Esophagus squamous epithelium (tissue), 5 donors: ENCODE results near the gene MC4R. TPM values are rescaled to one million over a fixed set of nuclear protein-coding genes. Genes with fewer than 3 reads are reported as not detected.

Experiments
- DNase-seq: peaks from one replicate; lab custom pipeline; 2025; lab: John Stamatoyannopoulos, UW
- H3K27ac ChIP-seq, 4 donors: fragments of 200-600 bp; sonication (generic); one replicate each; pipeline ENCODE4 v1.5.1; 2016 to 2019; ENCODE audit warnings: mild to moderate bottlenecking in 1 of 4
- H3K27me3 ChIP-seq, 4 donors: fragments of 200-600 bp; sonication (generic); 1 replicate in 3 of 4; 2 replicates in 1 of 4; pipeline versions ENCODE4 v1.5.1 to v1.6.0; 2017 to 2021; ENCODE audit warnings: antibody characterized with exemption in 1 of 4
- H3K36me3 ChIP-seq, 3 donors: fragments of 200-600 bp; sonication (generic); one replicate each; pipeline ENCODE4 v1.5.1; 2016 to 2019
- H3K4me1 ChIP-seq, 3 donors: fragments of 200-600 bp; sonication (generic); one replicate each; pipeline ENCODE4 v1.5.1; 2017 to 2019
- H3K4me3 ChIP-seq, 4 donors: fragments of 200-600 bp; sonication (generic); 1 replicate in 3 of 4; 2 replicates in 1 of 4; pipeline ENCODE4 v1.5.1; 2016 to 2019; ENCODE audit warnings: mild to moderate bottlenecking in 2 of 4, moderate library complexity in 1 of 4
- H3K9me3 ChIP-seq, 3 donors: fragments of 200-600 bp; sonication (generic); one replicate each; pipeline ENCODE4 v1.5.1; 2016 to 2019
- POLR2A ChIP-seq, 4 donors: fragments of 450-650 bp; IDR thresholded peaks; one replicate each; pipeline ENCODE4 v1.6.1; 2017; ENCODE audit warnings: antibody characterized with exemption in 4 of 4, mild to moderate bottlenecking in 4 of 4, moderate library complexity in 3 of 4
- WGBS, 2 donors: methylation state at CpG; one replicate each; pipeline ENCODE4 v1.1.5; 2018; 5-methylcytosine and 5-hydroxymethylcytosine counted together
- intact Hi-C: fragments of 100-400 bp; cut with DNase I; formaldehyde crosslinking; loops from one replicate; pipeline ENCODE4 v1.15.0; 2022
- total RNA-seq, 4 donors: library from RNA; depleted of rRNA; stranded (reverse); fragments of >200 nt; gene quantifications; one replicate each; pipeline ENCODE4 v1.1.0, GENCODE V29; 2016
- TF ChIP-seq, protein P1 (sequence below), 6 experiments: fragments of 450-650 bp in 4 of 6; fragments of 200-600 bp in 2 of 6; sonication (generic) in 2 of 6; IDR thresholded peaks; one replicate each; pipeline ENCODE4 v1.5.1; 2016 to 2019; ENCODE audit warnings: antibody characterized with exemption in 6 of 6, mild to moderate bottlenecking in 4 of 6, moderate library complexity in 4 of 6
- donor health status: DM: yes; HTN: yes; CAD: no.

Gene MC4R
- total RNA-seq, 4 donors from 2014 or later = not detected

DNA sequence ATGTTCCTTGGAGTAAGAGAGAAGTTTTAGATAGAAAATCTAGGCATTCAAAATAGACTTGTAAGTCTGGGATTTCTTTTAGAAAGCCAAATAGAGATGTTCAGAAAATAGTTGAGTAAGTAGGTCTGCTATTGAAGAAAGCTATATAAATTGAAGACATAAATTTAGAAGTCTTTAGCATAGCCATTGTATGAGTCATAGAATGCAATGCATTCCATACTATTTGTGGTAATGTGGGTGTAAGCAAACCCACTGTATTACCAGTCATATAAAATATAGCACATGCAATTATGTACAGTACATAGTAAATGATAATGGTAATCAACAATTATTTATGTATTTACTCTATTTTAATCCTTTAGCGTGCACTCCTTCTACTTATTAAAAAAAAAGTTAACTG, 14.1 kb downstream of the MC4R start:
- intact Hi-C loops = no loop called here
- no peak for DNase-seq
- TF ChIP-seq POLR2A (IDR thresholded peaks at IDR 0.05) = no peak
- TF ChIP-seq, protein P1, sequence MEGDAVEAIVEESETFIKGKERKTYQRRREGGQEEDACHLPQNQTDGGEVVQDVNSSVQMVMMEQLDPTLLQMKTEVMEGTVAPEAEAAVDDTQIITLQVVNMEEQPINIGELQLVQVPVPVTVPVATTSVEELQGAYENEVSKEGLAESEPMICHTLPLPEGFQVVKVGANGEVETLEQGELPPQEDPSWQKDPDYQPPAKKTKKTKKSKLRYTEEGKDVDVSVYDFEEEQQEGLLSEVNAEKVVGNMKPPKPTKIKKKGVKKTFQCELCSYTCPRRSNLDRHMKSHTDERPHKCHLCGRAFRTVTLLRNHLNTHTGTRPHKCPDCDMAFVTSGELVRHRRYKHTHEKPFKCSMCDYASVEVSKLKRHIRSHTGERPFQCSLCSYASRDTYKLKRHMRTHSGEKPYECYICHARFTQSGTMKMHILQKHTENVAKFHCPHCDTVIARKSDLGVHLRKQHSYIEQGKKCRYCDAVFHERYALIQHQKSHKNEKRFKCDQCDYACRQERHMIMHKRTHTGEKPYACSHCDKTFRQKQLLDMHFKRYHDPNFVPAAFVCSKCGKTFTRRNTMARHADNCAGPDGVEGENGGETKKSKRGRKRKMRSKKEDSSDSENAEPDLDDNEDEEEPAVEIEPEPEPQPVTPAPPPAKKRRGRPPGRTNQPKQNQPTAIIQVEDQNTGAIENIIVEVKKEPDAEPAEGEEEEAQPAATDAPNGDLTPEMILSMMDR (IDR thresholded peaks at IDR 0.05) = no peak
- no peaks in the 10 kb centered on the region for H3K4me1 ChIP-seq
- no peak overlapping the region for H3K4me3 ChIP-seq
- no peaks in the 10 kb centered on the region for H3K9me3 ChIP-seq
- 67 to 71% methylated on average over 1 of the region's 1 CpG for WGBS, 2 donors
- H3K36me3 ChIP-seq = no peaks in the 10 kb centered on the region
- H3K27ac ChIP-seq = no peak overlapping the region
- no peaks in the 10 kb centered on the region for H3K27me3 ChIP-seq

DNA sequence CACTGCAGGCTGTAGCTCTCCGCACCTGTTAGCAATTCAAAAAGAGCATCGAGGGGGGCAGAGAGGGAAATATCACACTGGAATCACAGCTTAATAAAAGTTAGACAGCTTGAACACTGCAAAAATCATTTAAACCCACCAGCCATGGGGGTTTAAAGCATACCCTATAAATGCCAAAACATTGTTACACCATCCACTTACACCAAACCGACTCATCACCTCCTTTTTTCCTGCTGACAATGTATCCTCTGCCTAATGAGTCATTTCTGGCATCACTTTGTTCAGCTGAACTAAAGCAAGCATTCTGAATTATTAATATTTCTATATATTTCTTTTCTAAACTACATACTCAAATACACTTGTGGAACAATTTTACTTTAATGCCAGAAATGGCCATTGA, 21.6 kb downstream of the MC4R start:
- Histone ChIP-seq H3K27ac (no peak overlapping the region), H3K36me3 (no peaks in the 10 kb centered on the region), H3K4me1 (no peaks in the 10 kb centered on the region), H3K4me3 (no peak overlapping the region), H3K9me3 (no peaks in the 10 kb centered on the region), H3K27me3 (no peaks in the 10 kb centered on the region)
- 57 to 67% methylated on average over 3 of the region's 3 CpGs for WGBS, 2 donors
- intact Hi-C loops = no loop called here
- TF ChIP-seq, protein P1 (IDR thresholded peaks at IDR 0.05) = no peak
- no peak for TF ChIP-seq POLR2A (IDR thresholded peaks at IDR 0.05)
- no peak for DNase-seq

DNA sequence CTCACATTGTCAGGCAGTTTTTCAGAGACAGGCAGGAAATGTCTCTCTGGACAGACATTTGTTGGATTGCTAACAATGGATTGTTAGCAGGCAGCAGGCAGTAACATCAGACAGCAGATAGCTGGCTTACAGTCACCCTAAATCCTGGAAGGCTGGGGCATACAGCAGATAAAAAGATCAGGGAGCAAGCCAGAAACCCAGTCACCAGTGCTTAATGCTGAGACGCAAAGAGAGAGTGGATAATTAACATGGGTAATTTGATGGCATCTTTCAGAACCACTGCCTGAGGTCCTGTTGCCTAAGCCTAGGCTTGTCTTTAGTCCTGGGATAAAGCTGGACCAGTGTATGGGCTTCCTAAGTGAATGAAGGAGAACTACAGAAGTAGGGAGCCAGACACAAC, 22.4 kb downstream of the MC4R start:
- DNase-seq = no peak
- 70 to 83% methylated on average over 1 of the region's 1 CpG for WGBS, 2 donors
- intact Hi-C loops = no loop called here

DNA sequence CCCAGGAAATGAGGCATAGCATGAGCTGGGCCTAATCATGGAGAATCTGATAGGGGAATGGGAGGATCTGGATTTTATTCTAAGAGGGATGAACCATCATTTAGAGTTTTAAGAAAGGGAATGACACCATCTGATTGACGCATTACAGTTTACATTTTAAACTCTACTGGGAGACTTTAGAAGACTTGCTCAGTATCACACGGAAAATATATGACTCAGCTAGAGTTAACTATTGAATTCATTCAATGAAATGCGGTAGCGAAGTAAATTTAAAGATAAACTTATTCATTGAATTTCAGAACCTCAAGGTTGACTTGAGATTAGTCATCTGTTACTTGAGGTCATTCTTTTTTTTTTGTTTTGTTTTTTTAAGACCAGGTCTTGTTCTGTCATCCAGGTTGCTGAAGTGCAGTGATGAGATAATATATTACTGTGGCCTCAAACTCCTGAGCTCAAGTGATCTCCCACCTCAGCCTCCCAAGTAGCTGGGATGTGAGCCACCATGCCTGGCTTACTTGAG, 25.0 kb downstream of the MC4R start:
- intact Hi-C loops = no loop called here
- no peaks in the 10 kb centered on the region for H3K36me3 ChIP-seq
- no peak for DNase-seq
- no peak overlapping the region for H3K4me3 ChIP-seq
- no peaks in the 10 kb centered on the region for H3K27me3 ChIP-seq
- WGBS, 2 donors = 59 to 80% methylated on average over 4 of the region's 4 CpGs
- no peak overlapping the region for H3K27ac ChIP-seq
- no peak for TF ChIP-seq POLR2A (IDR thresholded peaks at IDR 0.05)
- TF ChIP-seq, protein P1 (IDR thresholded peaks at IDR 0.05) = no peak
- no peaks in the 10 kb centered on the region for H3K9me3 ChIP-seq
- H3K4me1 ChIP-seq = no peaks in the 10 kb centered on the region

More for the DNA sequence above, 22.4 kb downstream of the MC4R start:
- H3K27me3 ChIP-seq = no peaks in the 10 kb centered on the region
- H3K4me3 ChIP-seq = no peak overlapping the region
- no peak overlapping the region for H3K27ac ChIP-seq
- H3K4me1 ChIP-seq = no peaks in the 10 kb centered on the region
- no peaks in the 10 kb centered on the region for H3K36me3 ChIP-seq
- TF ChIP-seq, protein P1 (IDR thresholded peaks at IDR 0.05) = no peak
- no peak for TF ChIP-seq POLR2A (IDR thresholded peaks at IDR 0.05)
- H3K9me3 ChIP-seq = no peaks in the 10 kb centered on the region

DNA sequence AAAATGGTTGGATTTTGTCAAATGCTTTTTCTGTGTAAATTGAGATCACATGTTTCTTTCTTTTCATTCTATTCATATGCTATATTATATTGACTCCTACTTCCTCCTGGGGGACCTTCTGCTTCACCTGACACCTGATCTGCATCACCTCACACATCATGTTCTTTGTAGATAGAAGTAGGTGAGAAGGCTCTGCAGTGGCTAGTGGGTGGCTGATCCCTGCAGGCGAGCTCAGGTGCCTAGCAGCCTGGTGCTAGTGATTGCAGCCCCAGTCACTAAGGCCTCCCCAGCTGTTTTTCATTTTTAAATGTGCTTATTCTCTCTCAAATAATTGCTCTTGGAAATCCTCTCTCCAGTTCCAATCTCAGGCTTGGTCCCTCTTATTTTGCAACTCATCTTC, 33.6 kb downstream of the MC4R start:
- no peak for DNase-seq
- intact Hi-C loops = no loop called here
- Histone ChIP-seq H3K9me3 (no peaks in the 10 kb centered on the region), H3K36me3 (no peaks in the 10 kb centered on the region), H3K27me3 (no peaks in the 10 kb centered on the region), H3K4me3 (no peak overlapping the region), H3K4me1 (no peaks in the 10 kb centered on the region), H3K27ac (no peak overlapping the region)
- 64 to 70% methylated on average over 1 of the region's 1 CpG for WGBS, 2 donors
- no peak for TF ChIP-seq POLR2A (IDR thresholded peaks at IDR 0.05)
- TF ChIP-seq, protein P1 (IDR thresholded peaks at IDR 0.05) = no peak
